ENCODE results near the gene SETD5. TPM values are rescaled to one million over a fixed set of nuclear protein-coding genes. Genes with fewer than 3 reads are reported as not detected.

Gene SETD5
- total and polyA plus RNA-seq, 2 donors (not counting 1 experiment from before 2014, with no cell fraction given) = 53.7 to 62.5 TPM

DNA sequence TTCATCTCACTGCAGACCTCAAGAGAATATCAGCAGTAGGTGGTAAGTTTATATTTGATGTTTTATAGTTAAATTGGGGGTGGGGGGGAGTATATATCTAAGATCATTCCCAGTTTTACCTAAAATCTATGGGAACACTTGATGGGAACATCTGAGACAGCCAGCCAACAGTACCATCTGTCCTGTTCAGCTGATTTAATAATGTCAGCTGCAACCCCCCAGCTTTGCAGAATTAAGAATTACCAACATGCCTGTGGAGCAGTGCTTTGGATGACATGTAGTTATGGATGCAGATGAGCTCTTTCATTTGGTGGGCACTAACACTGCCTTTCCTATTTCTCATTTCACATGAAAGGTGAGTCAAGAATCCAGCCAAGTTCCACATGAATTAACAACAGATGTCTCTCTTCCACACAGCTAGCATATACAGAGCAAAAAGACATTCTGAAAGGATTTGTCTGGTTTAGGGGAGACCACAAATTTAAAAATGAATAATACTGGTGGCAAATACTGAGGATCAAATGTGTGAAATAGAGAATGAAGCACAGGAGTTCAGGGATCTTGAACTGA, 76.2 kb downstream of the SETD5 start:
- Histone ChIP-seq H3K79me2 (ENCODE audit: control insufficient read depth, insufficient read depth, low read length) (peaks cover 9% of the 10 kb centered on the region), H4K20me1 (ENCODE audit: control insufficient read depth, extremely low read depth, insufficient read depth, low read length) (no peaks in the 10 kb centered on the region), H3K9me3 (ENCODE audit: control insufficient read depth, insufficient read depth, low read depth, low read length) (no peaks in the 10 kb centered on the region), H3K4me2 (ENCODE audit: extremely low read depth, insufficient read depth, low read length) (no peak overlapping the region), H3K27ac (ENCODE audit: insufficient read depth, low read length) (no peak overlapping the region), H3K9ac (ENCODE audit: insufficient read depth, low read length) (no peak overlapping the region), H3K4me3 (replicated peaks in 1 of 4; ENCODE audit: control extremely low read depth in 1 of 4, insufficient read depth in 1 of 4, low read depth in 3 of 4, low read length in 4 of 4) (no peak overlapping the region), H3K4me1 (ENCODE audit: control insufficient read depth, extremely low read depth, insufficient read depth, low read length) (no peaks in the 10 kb centered on the region), H3K36me3 (ENCODE audit: control insufficient read depth, insufficient read depth, low read length) (peaks cover 38% of the 10 kb centered on the region), H2AFZ (ENCODE audit: low read length) (no peak overlapping the region), H3K27me3 (ENCODE audit: control insufficient read depth, insufficient read depth, low read length) (no peaks in the 10 kb centered on the region)
- TF ChIP-seq EZH2 (IDR thresholded peaks at IDR 0.05; ENCODE audit: low read length, missing control alignments) (no peak), CTCF (conservative IDR thresholded peaks at IDR 0.05 in 1 of 2, IDR thresholded peaks at IDR 0.05 in 1 of 2; ENCODE audit: low read depth in 1 of 2, low read length in 2 of 2) (no peak)
- DNase-seq (ENCODE audit: low read depth in 2 of 2) = no peak

GRCh38 chr3:9474482-9474881, 77.1 kb downstream of the SETD5 start:
- Histone ChIP-seq H3K9me3 (ENCODE audit: control insufficient read depth, insufficient read depth, low read depth, low read length) (no peaks in the 10 kb centered on the region), H3K27me3 (ENCODE audit: control insufficient read depth, insufficient read depth, low read length) (no peaks in the 10 kb centered on the region), H4K20me1 (ENCODE audit: control insufficient read depth, extremely low read depth, insufficient read depth, low read length) (no peaks in the 10 kb centered on the region), H3K9ac (ENCODE audit: insufficient read depth, low read length) (no peak overlapping the region), H2AFZ (ENCODE audit: low read length) (no peak overlapping the region), H3K4me2 (ENCODE audit: extremely low read depth, insufficient read depth, low read length) (no peak overlapping the region), H3K79me2 (ENCODE audit: control insufficient read depth, insufficient read depth, low read length) (peaks cover 8% of the 10 kb centered on the region), H3K36me3 (ENCODE audit: control insufficient read depth, insufficient read depth, low read length) (peaks cover 38% of the 10 kb centered on the region), H3K4me1 (ENCODE audit: control insufficient read depth, extremely low read depth, insufficient read depth, low read length) (no peaks in the 10 kb centered on the region), H3K4me3 (replicated peaks in 1 of 4; ENCODE audit: control extremely low read depth in 1 of 4, insufficient read depth in 1 of 4, low read depth in 3 of 4, low read length in 4 of 4) (no peak overlapping the region), H3K27ac (ENCODE audit: insufficient read depth, low read length) (no peak overlapping the region)
- TF ChIP-seq CTCF (conservative IDR thresholded peaks at IDR 0.05 in 1 of 2, IDR thresholded peaks at IDR 0.05 in 1 of 2; ENCODE audit: low read depth in 1 of 2, low read length in 2 of 2) (no peak), EZH2 (IDR thresholded peaks at IDR 0.05; ENCODE audit: low read length, missing control alignments) (no peak)
- DNase-seq (ENCODE audit: low read depth in 2 of 2) = no peak

DNA sequence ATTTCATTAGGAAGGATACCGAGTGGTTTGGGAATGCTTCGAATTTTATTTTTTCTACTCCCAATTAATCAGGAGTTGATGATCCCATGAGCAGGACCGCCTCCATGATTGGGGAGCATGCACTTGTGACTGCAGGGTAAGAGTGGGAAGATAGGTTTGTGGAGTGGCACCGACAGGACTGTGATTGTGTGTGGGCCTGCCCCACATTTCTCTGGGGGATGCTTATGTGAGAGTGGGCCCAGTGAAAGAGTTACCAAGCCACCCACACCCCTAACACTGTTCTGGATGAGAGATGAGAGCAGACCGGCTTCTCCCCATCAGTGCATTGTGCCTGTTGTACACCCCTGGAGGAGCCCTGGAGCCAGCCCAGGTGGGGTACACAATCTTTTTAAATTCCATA, 79.5 kb downstream of the SETD5 start:
- Histone ChIP-seq H4K20me1 (ENCODE audit: control insufficient read depth, extremely low read depth, insufficient read depth, low read length) (no peaks in the 10 kb centered on the region), H3K27me3 (ENCODE audit: control insufficient read depth, insufficient read depth, low read length) (no peaks in the 10 kb centered on the region), H3K79me2 (ENCODE audit: control insufficient read depth, insufficient read depth, low read length) (no peaks in the 10 kb centered on the region), H2AFZ (ENCODE audit: low read length) (no peak overlapping the region), H3K4me3 (replicated peaks in 1 of 4; ENCODE audit: control extremely low read depth in 1 of 4, insufficient read depth in 1 of 4, low read depth in 3 of 4, low read length in 4 of 4) (no peak overlapping the region), H3K4me1 (ENCODE audit: control insufficient read depth, extremely low read depth, insufficient read depth, low read length) (no peaks in the 10 kb centered on the region), H3K27ac (ENCODE audit: insufficient read depth, low read length) (no peak overlapping the region), H3K9ac (ENCODE audit: insufficient read depth, low read length) (no peak overlapping the region), H3K36me3 (ENCODE audit: control insufficient read depth, insufficient read depth, low read length) (peaks cover 32% of the 10 kb centered on the region), H3K9me3 (ENCODE audit: control insufficient read depth, insufficient read depth, low read depth, low read length) (no peaks in the 10 kb centered on the region), H3K4me2 (ENCODE audit: extremely low read depth, insufficient read depth, low read length) (no peak overlapping the region)
- DNase-seq (ENCODE audit: low read depth in 2 of 2) = no peak
- TF ChIP-seq CTCF (conservative IDR thresholded peaks at IDR 0.05 in 1 of 2, IDR thresholded peaks at IDR 0.05 in 1 of 2; ENCODE audit: low read depth in 1 of 2, low read length in 2 of 2) (no peak), EZH2 (IDR thresholded peaks at IDR 0.05; ENCODE audit: low read length, missing control alignments) (no peak)

Measured in fibroblast of lung (primary cell).